CD4-positive, alpha-beta T cell treated with Interleukin-4 for 4 hours (primary cell): ENCODE results near the gene CNGB1.
"Not testable (repeated sequence)": the region's sequence is repeated elsewhere in the genome, so short reads cannot be mapped to it uniquely, and the experiment has no call there.

Experiments
- DNase-seq: peaks from one replicate; pipeline ENCODE4 v3.0.0-alpha.2; 2020

CNGB1 gene

DNA sequence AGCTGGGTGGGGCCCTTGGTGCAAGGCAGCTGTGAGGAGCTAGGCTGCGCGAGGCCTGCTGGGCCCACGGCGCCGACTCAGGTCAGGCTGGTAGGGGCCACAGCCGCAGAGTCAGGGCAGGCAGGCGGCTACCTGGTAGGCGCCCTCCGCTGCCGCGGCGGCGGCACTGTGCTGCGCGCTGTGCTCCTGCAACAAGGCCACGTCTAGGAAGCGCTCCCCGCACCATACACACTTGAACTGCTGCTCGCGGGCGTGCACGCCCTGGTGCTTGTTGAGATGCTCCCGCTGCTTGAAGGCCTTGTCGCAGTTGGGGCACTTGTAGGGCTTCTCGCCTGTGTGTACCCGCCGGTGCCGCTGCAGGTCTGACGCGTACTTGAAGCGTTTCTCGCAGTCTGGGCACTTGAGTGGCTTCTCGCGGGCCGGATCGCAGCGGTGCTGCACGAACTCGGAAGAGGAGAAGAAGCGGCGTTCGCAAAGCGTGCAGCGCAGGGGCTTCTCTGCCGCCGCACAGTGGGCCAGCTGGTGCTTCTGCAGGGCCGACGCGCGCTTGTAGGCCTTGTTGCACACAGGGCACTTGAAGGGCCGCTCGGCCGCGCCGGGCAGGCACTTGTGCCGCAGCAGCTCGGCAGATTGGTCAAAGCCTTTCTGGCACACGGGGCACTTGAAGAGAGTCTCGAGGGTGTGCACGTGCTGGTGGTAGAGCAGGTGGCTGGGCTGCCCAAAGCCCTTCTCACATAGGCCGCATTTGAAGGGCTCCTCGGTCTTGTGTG lies 25.7 kb upstream of the CNGB1 start:
- DNase-seq = no peak

DNA sequence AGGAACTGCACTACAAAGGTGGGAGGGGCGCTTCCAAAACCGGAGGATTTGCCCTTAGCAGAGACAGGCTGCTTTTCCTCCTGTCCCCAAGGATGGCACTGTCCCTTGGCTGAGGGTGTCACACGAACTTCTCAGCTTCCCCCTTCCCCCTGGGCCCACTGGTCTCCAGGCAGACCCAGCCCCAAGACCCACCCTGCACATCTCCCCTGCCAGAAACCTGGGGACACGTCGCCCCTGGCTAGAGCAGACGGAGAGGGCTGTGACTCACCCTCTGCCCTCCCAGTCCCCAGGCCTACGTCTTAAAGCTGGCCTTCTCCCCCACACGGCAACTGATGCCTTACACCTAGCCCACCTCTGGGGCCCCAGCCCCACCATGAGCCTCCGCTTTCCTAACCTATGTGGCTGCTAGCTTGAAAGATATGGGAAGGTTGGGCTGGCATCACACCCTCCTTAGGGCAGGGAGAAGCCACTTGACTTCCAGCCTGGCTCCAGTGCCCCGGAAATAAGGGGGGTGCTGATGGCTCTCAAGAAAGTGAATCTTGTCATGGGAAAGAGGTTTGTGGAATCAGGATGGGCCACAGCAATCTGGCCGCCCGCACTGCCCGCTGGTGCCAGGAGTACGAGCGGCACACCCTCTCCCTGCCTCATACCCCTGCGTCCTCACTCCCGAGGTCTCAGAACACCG lies 24.9 kb upstream of the CNGB1 start:
- DNase-seq = no peak

GRCh38 chr16:57994778-57995177 lies 23.9 kb upstream of the CNGB1 start:
- peak; percentile 40 for DNase-seq

- DNase-seq = no peak
Observed at GRCh38 chr16:57994361-57994760, 23.4 kb upstream of the CNGB1 start.

DNA sequence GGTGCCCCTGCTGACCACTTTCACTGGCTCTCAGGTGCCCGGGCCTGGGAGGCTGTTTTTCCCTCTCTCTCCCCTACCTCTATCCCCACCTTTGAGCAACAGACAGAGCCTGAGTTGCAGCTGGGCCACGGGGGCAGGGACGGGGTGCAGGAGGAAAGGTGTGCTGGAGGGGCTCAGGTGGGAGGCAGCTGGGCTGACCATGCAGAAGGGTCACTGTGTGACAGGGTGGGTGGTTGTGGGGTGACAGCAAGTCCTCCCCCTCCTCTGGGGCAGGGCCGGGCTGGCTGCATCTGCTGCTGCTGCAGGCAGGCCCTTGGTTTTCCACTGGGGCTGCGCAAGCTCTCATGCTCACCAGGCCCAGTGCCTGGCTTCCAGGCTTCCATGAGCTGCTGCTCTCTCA lies 23.0 kb upstream of the CNGB1 start:
- DNase-seq = no peak

GRCh38 chr16:57993438-57993837 lies 22.5 kb upstream of the CNGB1 start:
- no peak for DNase-seq

GRCh38 chr16:57992084-57992483 lies 21.2 kb upstream of the CNGB1 start:
- DNase-seq = no peak

DNA sequence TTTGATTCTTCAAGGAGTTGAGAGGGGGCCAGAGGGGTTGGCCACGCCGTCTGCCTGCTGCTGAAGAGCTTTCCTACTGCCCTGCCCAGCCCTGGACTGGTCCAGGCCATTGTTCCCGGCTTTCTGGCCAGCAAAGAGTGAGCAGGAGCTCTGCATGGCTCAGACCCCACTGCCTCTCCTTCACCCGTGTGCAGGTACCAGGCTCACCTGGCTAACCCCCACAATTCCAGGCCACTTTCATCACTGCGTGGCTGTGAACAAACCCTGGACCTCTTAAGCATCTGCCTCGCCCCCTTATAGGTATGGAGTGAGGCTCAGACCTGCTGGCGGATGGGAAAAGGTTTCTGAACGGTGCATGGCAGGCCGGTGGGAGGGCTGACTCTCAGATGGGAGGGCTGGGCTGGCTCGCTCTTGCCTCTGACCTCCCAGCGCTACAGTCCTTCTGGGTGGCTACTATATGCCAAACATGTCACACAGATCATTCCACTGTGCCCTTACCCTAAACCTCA lies 20.7 kb upstream of the CNGB1 start:
- DNase-seq = no peak

GRCh38 chr16:57988929-57989328 lies 18.0 kb upstream of the CNGB1 start:
- no peak for DNase-seq

GRCh38 chr16:57987441-57988177 lies 16.7 kb upstream of the CNGB1 start:
- DNase-seq = no peak

GRCh38 chr16:57986196-57986595 lies 15.3 kb upstream of the CNGB1 start:
- DNase-seq = no peak

DNA sequence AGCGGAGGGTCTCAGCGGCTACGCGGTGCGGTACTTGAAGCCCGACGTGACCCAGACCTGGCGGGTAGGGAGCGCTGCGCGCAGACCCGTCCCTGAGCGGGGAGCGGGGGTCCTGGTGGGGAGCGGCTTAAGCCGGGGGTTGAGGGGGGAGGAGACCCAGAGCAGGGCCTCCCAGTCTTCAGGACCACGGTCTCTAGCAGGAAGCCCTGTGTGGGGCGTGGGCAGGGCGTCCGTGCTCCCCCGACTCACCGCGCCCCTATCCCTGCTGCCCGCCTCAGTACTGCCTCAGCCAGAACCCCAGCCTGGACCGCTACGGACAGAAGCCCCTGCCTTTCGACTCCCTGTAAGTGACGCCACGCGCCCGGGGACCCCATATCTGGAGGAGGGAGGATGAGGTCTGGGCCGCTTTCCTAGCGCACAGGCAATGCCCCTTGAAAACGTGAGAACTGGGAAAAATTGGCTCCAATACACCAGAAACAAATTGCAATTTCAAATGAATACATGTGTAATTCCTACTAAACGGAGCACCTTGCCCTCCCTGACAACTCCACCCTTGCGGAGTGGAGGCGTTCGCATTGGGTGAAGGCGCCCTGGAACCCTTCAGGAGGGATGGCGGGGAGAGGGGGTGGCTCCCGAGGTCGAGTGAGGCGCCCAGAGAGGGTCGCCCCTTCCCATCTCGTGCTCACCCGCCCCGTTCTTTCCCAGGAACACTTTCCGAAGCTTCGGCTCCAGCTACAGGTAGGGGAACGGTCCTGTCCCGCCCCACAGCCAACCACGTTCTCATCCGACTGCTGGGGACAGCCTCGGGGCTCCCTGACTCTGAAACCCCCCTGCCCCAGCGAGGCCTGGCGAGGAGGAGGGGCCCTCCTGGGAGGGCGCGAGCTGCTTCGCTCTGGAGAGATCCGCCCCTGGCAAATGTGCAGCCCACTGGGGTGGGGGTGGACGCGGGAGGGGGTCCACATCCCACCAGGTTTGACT lies 14.6 kb upstream of the CNGB1 start:
- no peak for DNase-seq

DNA sequence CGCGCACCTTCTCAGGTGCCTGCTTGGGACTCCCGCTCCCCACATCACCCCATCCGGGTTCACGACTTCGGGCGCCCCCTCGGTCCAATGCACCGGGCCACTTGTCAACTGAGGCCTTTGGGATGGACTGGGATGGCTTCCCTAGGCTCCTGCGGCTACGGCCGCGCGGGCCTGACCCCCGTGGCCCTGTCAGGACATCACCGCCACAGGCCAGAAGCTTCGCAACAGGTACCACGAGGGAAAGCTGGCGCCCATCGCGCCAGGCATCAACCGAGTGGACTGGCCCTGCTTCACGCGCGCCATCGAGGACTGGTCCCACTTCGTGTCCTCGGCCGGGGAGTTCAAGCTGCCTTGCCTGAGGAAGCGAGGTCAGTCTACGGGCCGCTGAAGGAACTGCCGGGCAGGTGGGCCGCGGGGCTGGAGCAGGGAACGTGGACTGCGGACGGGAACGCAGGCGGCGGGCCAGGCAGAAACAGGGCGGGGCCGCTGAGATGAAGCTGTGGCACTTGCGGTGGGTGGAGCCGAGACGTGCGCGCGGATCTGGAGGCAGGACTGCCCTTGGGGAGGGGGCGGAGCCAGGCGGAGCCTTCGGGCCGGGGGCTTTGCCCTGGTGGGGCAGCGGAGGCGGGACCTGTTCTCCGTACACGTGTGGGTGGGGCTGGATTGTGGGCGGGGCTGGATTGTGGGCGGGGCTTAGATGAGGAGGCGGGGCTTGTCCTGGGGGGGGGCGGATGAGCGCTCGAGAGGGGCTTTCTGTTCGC lies 13.7 kb upstream of the CNGB1 start:
- peak; percentile 94 for DNase-seq

DNA sequence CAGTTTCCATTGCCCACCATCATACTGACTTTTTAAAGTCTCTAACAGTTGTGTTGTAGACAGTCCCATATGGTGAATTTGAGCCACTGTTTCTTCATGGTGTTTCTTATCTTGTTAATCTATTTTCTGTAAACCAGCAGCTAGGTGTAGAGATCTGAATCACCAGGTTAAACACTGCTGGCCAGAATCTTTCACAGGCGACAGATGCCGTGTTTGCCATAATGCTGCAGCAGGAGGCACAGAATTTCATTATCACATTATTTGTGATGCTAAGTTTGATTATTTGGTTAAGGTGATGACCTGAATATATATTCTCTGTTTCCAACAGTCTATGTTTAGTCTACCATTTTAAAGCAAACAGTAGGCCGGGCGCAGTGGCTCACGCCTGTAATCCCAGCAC lies 11.5 kb upstream of the CNGB1 start:
- no peak for DNase-seq

DNA sequence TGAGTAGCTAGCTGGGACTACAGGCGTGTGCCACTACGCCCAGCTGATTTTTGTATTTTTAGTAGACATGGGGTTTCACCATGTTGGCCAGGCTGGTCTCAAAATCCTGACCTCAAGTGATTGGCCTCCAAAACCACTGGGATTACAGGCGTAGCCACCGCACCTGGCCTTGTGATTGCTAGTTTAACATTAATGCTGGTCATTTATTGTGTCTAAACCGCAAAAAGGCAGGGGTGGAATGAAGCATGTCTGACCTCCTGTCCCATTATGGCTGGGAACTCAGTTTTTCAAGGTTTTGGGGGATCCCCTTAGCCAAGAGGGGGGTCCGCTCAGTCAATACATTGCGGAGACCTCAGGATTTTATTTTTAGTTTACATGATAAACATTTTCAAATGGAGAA lies 10.7 kb upstream of the CNGB1 start:
- DNase-seq = no peak

- no peak for DNase-seq
Observed at GRCh38 chr16:57979006-57979585, 8.2 kb upstream of the CNGB1 start.

DNA sequence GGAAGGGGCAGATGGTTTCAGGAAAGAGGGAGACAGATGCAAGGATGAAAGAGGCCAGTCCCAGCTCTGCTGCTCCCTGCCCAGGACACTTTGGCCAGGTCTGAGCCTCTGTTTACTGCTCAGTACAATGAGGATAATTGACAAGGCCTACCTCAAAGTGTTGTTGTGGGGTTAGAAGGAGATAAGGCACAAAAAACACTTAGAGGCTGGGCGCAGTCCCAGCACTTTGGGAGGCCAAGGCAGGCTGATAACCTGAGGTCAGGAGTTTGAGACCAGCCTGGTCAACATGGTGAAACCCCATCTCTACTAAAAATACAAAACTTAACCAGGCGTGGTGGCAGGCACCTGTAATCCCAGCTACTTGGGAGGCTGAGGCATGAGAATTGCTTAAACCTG lies 7.1 kb upstream of the CNGB1 start:
- not testable (repeated sequence) for DNase-seq

DNA sequence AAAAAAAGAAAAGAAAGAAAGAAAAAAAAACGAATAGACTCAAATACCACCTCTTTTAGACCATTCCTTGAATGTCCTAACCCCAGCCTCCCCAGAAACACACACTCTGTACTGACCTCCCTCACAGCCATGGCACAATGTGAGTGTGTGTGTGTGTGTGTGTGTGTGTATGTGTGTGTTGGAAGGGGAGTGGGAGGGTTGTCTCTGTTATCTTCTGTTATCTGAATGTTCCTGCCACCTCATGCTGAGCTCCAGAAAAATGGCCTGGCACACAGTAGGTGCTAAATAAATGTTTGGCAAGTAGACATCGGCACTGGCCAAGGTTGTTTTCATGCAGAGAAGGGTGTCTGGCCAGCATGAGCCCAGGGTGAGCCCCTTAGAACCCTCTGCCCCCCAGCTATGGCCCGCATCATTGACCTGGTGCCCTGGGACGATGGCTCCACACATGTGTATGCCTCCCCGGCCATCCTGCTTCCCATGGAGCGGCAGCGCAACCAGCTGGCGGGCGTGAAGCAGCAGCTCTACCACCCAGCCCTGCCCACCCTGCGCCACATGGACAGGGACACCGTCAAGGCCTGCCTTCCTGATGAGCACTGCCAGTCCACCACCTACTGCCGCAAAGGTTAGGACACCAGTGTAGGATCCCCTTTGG lies 6.6 kb upstream of the CNGB1 start:
- DNase-seq = no peak

DNA sequence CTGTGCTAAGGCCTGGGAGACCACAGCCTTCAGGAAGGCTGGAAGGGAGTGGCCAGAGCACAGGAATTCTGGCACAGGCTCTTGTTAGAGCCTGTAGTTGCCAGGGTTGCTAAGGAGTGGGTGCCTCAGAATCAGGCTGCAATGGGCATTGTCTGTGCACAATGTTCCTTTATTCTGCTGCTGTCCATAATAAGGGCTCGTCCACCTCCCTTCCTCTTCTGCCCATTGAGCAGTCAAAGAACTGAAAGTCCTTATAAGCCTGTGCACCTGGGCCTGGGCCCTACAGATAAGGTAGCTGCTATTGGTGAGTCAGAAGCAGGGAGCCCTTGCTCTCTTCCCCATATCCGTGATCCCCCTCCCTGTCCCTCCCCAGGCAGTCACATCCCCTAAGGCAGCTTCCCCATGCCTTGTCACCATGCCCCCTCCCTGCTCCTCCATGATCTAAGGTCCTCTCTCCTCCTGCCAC lies 5.4 kb upstream of the CNGB1 start:
- DNase-seq = no peak

DNA sequence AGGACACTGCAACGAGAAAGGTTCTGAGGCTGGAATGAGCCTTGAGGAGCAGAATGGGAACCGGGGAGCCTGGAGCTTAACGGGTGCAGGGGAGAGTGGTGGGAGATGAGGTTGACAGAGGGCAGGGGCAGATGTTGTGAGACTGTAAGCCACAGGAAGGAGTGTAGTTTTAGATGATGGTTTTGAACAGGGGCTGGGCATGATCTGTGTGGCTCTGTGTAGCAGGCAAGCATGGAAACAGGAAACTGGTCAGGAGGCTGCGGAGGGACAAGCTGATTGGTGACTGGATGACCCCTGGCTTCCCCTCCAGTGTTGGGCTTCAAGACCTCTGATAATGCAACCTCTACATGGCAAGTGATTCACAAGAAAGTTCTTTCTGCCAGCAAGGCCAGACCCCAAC lies 1.4 kb upstream of the CNGB1 start:
- DNase-seq = no peak

DNA sequence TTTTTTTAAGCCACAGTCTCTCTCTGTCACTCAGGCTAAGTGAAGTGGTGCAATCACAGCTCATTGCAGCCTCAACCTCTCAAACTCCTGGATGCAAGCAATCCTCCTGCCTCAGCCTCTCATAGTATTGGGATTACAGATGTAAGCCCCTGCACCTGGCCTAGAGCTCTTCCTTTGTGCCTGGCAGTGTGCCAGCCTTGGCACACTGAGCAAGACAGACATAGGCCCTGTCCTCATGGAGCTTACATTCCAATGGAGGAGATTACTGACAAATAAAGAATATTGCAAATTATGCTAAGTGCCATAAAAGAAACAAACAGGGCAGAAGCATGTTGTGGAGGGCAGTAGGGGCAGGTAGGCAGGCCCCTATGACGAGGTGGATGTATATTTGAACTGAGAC lies 920 bp upstream of the CNGB1 start:
- no peak for DNase-seq
